SJSA1 (cell line): Measurements from ENCODE around the gene PSMC3IP. TPM values are rescaled to one million over a fixed set of nuclear protein-coding genes. Genes with fewer than 3 reads are reported as not detected.
"Not testable (repeated sequence)": the region's sequence is repeated elsewhere in the genome, so short reads cannot be mapped to it uniquely, and the experiment has no call there.

Source experiments
- DNase-seq, 2 experiments: peaks; one replicate each; pipeline ENCODE4 v3.0.0-alpha.2; 2015 to 2020; ENCODE audit warnings: low spot score in 2 of 2, low read depth in 1 of 2
- H3K27ac ChIP-seq: fragments of 250-450 bp; sonication (Bioruptor Pico); 2 replicates; pipeline ENCODE4 v1.5.1; 2020; ENCODE audit warnings: mild to moderate bottlenecking, moderate library complexity
- H3K27me3 ChIP-seq: fragments of 250-450 bp; sonication (Bioruptor Pico); replicated peaks from 2 replicates; pipeline ENCODE4 v1.5.1; 2020; ENCODE audit warnings: mild to moderate bottlenecking, moderate library complexity
- H3K36me3 ChIP-seq: fragments of 250-450 bp; sonication (Bioruptor Pico); 2 replicates; pipeline ENCODE4 v1.5.1; 2020; ENCODE audit warnings: mild to moderate bottlenecking
- H3K4me1 ChIP-seq: fragments of 250-450 bp; sonication (Bioruptor Pico); replicated peaks from 2 replicates; pipeline ENCODE4 v1.6.1; 2021; ENCODE audit warnings: mild to moderate bottlenecking
- H3K4me3 ChIP-seq: fragments of 250-450 bp; sonication (Bioruptor Pico); 2 replicates; pipeline ENCODE4 v1.5.1; 2020; ENCODE audit warnings: mild to moderate bottlenecking
- H3K9me3 ChIP-seq: fragments of 250-450 bp; sonication (Bioruptor Pico); replicated peaks from 2 replicates; pipeline ENCODE4 v1.5.1; 2020; ENCODE audit warnings: mild to moderate bottlenecking
- total RNA-seq: library from RNA; depleted of rRNA; stranded (reverse); fragments of >200 nt; shearing (Covaris generic); gene quantifications from 2 replicates; pipeline ENCODE4 v1.2.3, GENCODE V29; 2014; rRNA removed

The PSMC3IP gene, protein sequence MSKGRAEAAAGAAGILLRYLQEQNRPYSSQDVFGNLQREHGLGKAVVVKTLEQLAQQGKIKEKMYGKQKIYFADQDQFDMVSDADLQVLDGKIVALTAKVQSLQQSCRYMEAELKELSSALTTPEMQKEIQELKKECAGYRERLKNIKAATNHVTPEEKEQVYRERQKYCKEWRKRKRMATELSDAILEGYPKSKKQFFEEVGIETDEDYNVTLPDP
- 18.4 and 22.3 TPM in 2 replicates for total RNA-seq

DNA sequence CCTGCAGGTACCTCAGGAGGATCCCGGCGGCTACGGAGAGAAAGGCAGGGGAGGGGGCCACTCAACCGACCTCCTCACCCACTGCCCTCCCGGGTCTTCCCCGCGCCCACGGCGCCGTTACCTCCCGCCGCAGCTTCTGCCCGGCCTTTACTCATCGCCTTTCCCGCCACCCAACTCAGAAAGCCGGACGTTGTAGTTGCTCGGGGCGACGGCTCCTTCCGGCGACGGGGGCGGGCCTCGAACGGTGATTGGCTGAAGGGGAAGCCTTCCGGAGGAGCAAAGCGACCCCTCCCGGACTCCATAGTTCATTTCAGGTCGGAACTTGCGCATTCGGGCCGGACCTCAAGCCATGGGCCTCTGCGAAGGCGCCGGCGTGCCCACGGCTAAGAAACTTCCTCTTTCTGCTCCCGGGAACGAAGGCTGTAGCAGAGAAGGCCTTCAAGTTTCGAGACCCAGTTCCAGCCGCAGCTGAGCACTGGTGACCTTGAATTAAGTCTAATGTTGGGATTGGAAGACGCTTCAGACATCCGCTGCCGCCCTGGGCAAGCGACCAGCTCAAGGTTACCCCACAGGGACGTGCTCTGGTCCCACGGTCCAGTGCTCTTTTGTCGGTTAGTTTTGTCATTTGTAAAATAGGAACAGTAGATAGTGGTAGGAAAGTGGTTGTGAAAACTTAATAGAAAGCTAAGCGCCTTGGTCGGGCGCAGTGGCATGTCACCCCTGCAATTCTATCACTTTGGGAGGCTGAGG lies at the start of gene PSMC3IP:
Gene PSMC3IP (minus strand): TSS at position 198 of the 750 bp plus-strand sequence. CDS start 43 bp downstream, at position 155.
- H3K36me3 ChIP-seq, result peaks cover 67% of the 10 kb centered on the region
- peak within 1 kb of the TSS; percentile 67 for H3K4me3 ChIP-seq
- no peaks in the 10 kb centered on the region for H3K9me3 ChIP-seq
- peak within 1 kb of the TSS; percentile 38 for H3K27ac ChIP-seq
- DNase-seq, result peak; percentile 93 to 96
- peaks cover 13% of the 10 kb centered on the region for H3K4me1 ChIP-seq
- no peaks in the 10 kb centered on the region for H3K27me3 ChIP-seq

DNA sequence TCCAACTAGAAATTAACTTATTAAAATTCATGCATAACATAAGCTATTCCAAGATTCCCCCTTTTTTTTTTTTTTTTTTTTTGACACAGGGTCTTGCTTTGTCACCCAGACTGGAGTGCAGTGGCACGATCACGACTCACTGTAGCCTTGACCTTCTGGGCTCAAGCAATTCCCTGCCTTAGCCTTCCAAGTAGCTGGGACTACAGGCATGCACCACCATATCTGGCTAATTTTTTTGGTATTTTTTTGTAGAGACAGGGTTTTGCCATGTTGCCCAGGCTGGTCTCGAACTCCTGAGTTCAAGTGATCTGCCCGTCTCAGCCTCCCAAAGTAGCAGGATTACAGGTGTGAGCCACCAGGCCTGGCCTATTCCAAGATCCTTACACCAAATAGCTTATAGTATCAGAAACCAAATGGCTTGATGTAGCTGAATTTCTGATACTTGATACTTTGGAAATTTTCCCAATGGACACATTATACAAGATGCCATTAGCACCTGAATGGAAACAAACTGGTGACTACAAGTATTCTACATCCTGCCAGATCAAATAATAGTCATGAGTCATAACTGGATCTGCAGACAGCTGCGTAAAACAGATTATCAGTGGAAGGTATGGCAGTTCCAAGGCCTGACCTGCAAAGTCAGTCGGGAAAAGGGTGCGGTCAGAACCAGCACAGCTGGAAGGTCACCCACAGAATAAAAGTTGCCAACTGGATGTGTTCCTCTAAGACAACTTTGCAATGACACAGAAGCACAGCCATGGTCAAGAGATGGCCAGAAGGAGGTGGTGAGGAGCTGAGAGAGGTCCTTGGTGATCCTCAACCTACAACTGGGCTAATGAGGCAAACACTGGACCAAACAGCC lies 46.4 kb upstream of the PSMC3IP start:
- H3K9me3 ChIP-seq, result no peaks in the 10 kb centered on the region
- H3K4me3 ChIP-seq, result no peak overlapping the region
- no peak overlapping the region for H3K27ac ChIP-seq
- no peaks in the 10 kb centered on the region for H3K27me3 ChIP-seq
- no peaks in the 10 kb centered on the region for H3K4me1 ChIP-seq
- DNase-seq, result no peak
- H3K36me3 ChIP-seq, result no peaks in the 10 kb centered on the region

DNA sequence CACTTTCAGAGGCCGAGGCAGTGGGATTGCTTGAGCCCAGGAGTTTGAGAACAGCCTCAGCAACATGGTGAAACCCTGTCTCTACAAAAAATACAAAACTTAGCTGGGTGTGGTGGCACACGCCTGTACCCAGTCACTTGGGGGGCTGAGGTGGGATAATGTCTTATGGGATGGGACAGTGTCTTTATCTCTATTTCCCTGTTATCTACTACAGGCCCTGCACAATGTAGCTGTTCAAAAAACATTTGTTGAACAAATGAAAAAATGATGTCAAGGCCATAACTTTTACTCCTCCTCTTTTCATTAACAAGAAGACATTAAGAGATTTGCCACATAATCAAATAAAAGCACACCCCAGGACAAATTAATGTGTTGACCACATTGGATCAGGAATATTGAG lies 45.7 kb upstream of the PSMC3IP start:
- no peak overlapping the region for H3K4me3 ChIP-seq
- no peaks in the 10 kb centered on the region for H3K36me3 ChIP-seq
- no peak for DNase-seq
- H3K27ac ChIP-seq, result no peak overlapping the region
- H3K9me3 ChIP-seq, result no peaks in the 10 kb centered on the region
- H3K27me3 ChIP-seq, result no peaks in the 10 kb centered on the region
- H3K4me1 ChIP-seq, result no peaks in the 10 kb centered on the region

DNA sequence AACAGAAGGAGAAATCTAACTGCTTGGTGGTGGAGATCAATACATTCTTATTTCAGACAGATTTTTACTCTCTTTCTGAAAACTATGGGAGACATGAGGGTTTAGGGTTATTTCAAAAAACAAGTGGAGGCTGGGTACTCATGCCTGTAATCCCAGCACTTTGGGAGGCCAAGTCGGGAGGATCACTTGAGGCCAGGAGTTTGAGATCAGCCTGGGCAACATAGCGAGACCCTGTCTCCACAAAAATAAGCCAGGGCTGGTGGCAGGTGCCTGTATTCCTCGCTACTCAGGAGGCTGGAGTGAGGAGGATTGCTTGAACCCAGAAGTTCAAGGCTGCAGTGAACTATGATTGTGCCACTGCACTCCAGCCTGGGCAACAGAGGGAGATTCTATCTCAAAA lies 44.5 kb upstream of the PSMC3IP start:
- H3K36me3 ChIP-seq, DNase-seq, H3K27ac ChIP-seq, H3K4me3 ChIP-seq, H3K27me3 ChIP-seq, H3K9me3 ChIP-seq, H3K4me1 ChIP-seq: not testable (repeated sequence)

DNA sequence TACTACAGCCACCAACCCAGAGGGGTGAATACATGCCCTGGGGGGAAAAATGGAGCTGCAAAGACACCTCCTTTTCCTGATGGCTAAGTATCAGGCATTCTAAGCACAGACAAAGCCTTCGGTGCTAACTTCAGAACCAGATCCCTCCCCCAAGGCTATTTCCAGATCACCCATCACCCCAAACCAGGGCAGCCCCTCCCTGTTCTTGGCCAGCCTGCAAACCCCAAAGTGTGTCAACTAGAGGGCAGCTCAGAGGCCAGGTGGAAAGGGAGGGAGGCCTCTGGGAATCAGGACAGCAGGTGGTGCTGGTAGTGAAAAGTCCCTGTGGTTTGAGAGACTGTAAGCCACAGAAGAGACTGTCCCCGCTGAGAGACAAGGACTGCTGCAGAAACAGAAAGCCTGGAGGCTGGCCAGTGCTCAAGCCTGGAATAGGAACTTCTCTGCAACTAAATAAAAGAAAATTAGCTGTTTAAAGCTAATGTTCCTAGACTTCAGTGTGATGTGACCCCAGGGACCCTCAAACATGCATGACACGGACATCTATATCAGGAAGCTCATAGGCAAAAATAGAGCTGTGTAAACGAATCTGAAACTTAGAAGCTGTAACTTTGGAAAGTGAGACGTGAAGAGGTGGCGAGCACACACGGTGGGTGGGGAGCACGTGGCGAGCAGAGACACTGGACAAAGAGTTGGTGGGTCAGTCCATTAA lies 41.1 kb upstream of the PSMC3IP start:
- Histone ChIP-seq H3K4me1 (no peaks in the 10 kb centered on the region), H3K27ac (no peak overlapping the region), H3K9me3 (no peaks in the 10 kb centered on the region), H3K36me3 (peaks cover 19% of the 10 kb centered on the region), H3K4me3 (no peak overlapping the region), H3K27me3 (no peaks in the 10 kb centered on the region)
- DNase-seq, result no peak

- no peak for DNase-seq
- Histone ChIP-seq H3K36me3 (peaks cover 25% of the 10 kb centered on the region), H3K27me3 (no peaks in the 10 kb centered on the region), H3K27ac (no peak overlapping the region), H3K9me3 (no peaks in the 10 kb centered on the region), H3K4me1 (no peaks in the 10 kb centered on the region), H3K4me3 (no peak overlapping the region)
These were observed 40.5 kb upstream of the PSMC3IP start for GRCh38 chr17:42617956-42618431.

GRCh38 chr17:42613699-42614295 lies 36.3 kb upstream of the PSMC3IP start:
- peaks cover 5% of the 10 kb centered on the region; the same call in 1 of the 2 replicates for H3K4me1 ChIP-seq
- H3K27ac ChIP-seq, result no peak overlapping the region
- H3K4me3 ChIP-seq, result no peak overlapping the region
- no peaks in the 10 kb centered on the region for H3K9me3 ChIP-seq
- peaks cover 45% of the 10 kb centered on the region for H3K36me3 ChIP-seq
- no peak for DNase-seq
- H3K27me3 ChIP-seq, result no peaks in the 10 kb centered on the region

- no peak overlapping the region for H3K4me3 ChIP-seq
These were observed 34.5 kb upstream of the PSMC3IP start for GRCh38 chr17:42612013-42612412.

GRCh38 chr17:42609814-42610801 lies 32.6 kb upstream of the PSMC3IP start:
- Histone ChIP-seq H3K4me1 (peaks cover 11% of the 10 kb centered on the region), H3K36me3 (peaks cover 38% of the 10 kb centered on the region), H3K4me3 (peak overlapping the region; percentile 68), H3K27ac (peak overlapping the region; percentile 53)
- H3K27me3 ChIP-seq, H3K9me3 ChIP-seq: not testable (repeated sequence)
- DNase-seq, result peak in 1 of 2 experiments; percentile 52

More at GRCh38 chr17:42612013-42612412, 34.5 kb upstream of the PSMC3IP start:
- H3K36me3 ChIP-seq, result peaks cover 45% of the 10 kb centered on the region
- no peak for DNase-seq
- no peak overlapping the region for H3K27ac ChIP-seq
- H3K9me3 ChIP-seq, result no peaks in the 10 kb centered on the region
- H3K27me3 ChIP-seq, result no peaks in the 10 kb centered on the region
- H3K4me1 ChIP-seq, result peaks cover 11% of the 10 kb centered on the region

DNA sequence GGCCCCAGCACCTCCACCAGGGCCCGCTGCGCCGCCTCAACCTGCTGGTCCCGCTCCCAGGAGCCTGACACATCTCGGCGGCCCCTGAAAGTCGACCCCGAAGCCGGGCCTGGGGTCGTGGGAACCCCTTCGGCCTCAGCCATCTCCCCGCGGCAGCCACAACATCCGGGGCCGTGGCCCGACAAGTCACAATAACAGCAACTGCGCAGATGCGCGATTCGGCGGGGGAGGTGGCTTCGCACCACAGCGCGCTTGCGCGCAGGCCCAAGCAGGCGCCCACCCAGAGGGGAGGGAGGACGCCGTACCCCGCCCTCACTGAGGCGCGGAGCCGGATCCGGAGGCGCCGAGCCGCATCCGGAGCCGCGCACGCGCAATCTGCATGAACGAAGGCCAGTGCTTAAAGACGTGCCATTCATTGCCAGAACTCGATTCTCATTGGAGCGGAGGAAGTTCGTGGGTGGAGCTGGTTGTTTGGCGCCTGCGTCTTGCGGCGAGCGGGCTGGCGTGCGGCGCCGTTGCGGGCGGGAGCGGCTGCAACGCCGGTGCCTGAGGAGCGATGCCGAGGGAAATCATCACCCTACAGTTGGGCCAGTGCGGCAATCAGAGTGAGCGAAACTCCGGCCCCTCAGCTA lies 31.8 kb upstream of the PSMC3IP start, which contains the start of the genes RETREG3 and TUBG1:
Gene RETREG3 (minus strand): TSS at position 193 of the 632 bp plus-strand sequence. CDS start 50 bp downstream, at position 143.
Gene TUBG1 (plus strand): TSS at position 502 of the 632 bp plus-strand sequence. CDS start 55 bp downstream, at position 557.
- Histone ChIP-seq H3K27ac (peak within 1 kb of the TSS; percentile 53), H3K27me3 (no peaks in the 10 kb centered on the region)

GRCh38 chr17:42608305-42609181 lies 31.0 kb upstream of the PSMC3IP start:
- DNase-seq, result no peak

More for the DNA sequence above, 31.8 kb upstream of the PSMC3IP start, which contains the start of the genes RETREG3 and TUBG1:
- peak within 1 kb of the TSS; percentile 68 for H3K4me3 ChIP-seq
- peaks cover 11% of the 10 kb centered on the region for H3K4me1 ChIP-seq
- H3K36me3 ChIP-seq, result peaks cover 31% of the 10 kb centered on the region
- no peaks in the 10 kb centered on the region for H3K9me3 ChIP-seq
- DNase-seq, result peak; percentile 99

More at GRCh38 chr17:42608305-42609181, 31.0 kb upstream of the PSMC3IP start:
- H3K9me3 ChIP-seq, result no peaks in the 10 kb centered on the region
- H3K4me3 ChIP-seq, result peak overlapping the region; percentile 68
- H3K4me1 ChIP-seq, result peaks cover 11% of the 10 kb centered on the region
- H3K36me3 ChIP-seq, result peaks cover 25% of the 10 kb centered on the region
- no peaks in the 10 kb centered on the region for H3K27me3 ChIP-seq
- H3K27ac ChIP-seq, result 0 out of 2 replicates have a peak overlapping the region, but pooled peaks have one; percentile 20
